ENCODE results near the gene AWAT2.

Gene AWAT2

DNA sequence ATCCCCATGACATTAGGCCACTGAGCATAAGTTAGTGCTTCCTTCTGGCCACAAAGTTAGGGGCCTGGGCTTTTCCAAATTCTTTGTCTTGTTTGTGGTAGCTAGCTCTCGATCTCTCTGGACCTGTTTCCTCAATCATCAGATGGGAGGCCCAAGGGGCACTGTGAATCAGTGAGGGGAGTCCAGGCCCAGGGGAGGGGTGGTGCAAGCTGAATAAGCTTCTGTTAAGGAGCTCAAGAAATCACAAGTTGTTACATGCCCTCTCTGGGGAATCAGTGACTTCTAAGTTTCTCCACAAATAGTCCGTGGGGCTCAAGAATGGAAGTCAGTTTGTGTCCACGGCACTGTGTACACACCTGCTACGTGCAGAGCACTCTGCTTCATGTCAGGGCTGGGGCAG lies 15.1 kb downstream of the AWAT2 start:
- TF ChIP-seq EZH2phosphoT487 (IDR thresholded peaks at IDR 0.05; ENCODE audit: low read depth), result no peak
- TF ChIP-seq, protein P1, sequence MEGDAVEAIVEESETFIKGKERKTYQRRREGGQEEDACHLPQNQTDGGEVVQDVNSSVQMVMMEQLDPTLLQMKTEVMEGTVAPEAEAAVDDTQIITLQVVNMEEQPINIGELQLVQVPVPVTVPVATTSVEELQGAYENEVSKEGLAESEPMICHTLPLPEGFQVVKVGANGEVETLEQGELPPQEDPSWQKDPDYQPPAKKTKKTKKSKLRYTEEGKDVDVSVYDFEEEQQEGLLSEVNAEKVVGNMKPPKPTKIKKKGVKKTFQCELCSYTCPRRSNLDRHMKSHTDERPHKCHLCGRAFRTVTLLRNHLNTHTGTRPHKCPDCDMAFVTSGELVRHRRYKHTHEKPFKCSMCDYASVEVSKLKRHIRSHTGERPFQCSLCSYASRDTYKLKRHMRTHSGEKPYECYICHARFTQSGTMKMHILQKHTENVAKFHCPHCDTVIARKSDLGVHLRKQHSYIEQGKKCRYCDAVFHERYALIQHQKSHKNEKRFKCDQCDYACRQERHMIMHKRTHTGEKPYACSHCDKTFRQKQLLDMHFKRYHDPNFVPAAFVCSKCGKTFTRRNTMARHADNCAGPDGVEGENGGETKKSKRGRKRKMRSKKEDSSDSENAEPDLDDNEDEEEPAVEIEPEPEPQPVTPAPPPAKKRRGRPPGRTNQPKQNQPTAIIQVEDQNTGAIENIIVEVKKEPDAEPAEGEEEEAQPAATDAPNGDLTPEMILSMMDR (IDR thresholded peaks at IDR 0.05; ENCODE audit: low read depth, low read length), result no peak
- H3K27me3 ChIP-seq (ENCODE audit: low read depth, low read length), result no peaks in the 10 kb centered on the region
- no peaks in the 10 kb centered on the region for H3K9me3 ChIP-seq (ENCODE audit: insufficient read depth, low read length)
- no peaks in the 10 kb centered on the region for H4K20me1 ChIP-seq (ENCODE audit: insufficient read depth, low read length)
- H3K36me3 ChIP-seq (replicated peaks; ENCODE audit: low read depth, low read length), result no peaks in the 10 kb centered on the region
- H3K9ac ChIP-seq (ENCODE audit: low read length), result no peak overlapping the region
- H3K79me2 ChIP-seq (ENCODE audit: low read length), result no peaks in the 10 kb centered on the region
- no peak overlapping the region for H3K4me3 ChIP-seq (ENCODE audit: low read length)
- H3K4me2 ChIP-seq (ENCODE audit: low read length), result no peak overlapping the region
- H3K4me1 ChIP-seq (ENCODE audit: low read length), result no peaks in the 10 kb centered on the region
- no peak overlapping the region for H3K27ac ChIP-seq (ENCODE audit: low read length)
- no peak overlapping the region for H2AFZ ChIP-seq (ENCODE audit: low read depth, low read length)

DNA sequence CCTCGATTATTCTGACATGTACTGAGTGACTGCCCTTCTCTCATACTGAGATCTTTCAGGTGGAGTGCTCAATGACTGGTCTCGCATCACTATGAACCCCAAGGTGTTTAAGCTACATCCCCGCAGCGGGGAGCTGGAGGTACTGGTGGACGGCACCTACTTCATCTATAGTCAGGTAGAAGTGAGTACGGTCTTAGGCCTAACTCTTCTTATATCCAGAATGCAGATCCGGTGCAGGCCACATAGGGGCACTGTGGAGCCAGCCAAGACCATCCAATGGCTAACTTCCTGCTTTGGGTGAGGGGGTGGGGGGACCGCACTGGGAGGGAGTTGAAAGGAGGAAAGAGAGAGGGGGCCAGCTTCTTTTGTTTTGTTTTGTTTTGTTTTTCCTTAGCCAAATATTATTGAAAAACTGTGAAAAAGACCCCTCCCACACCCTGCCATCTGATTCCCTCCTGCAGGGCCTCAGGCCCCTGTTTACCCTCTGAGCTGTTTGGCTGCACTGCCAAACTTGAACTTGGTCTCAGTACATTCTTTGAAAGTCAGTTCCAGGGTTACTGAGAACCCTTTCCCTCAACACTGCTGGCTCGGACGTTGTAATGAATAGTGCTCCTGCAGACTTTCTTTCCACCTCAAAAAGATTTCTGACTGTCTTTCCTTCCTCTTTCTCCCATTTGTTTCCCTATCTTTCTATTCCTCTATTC lies 16.2 kb downstream of the AWAT2 start:
- Histone ChIP-seq H3K4me3 (ENCODE audit: low read length) (no peak overlapping the region), H3K27ac (ENCODE audit: low read length) (no peak overlapping the region), H3K9ac (ENCODE audit: low read length) (no peak overlapping the region), H4K20me1 (ENCODE audit: insufficient read depth, low read length) (no peaks in the 10 kb centered on the region), H3K79me2 (ENCODE audit: low read length) (no peaks in the 10 kb centered on the region), H3K4me1 (ENCODE audit: low read length) (no peaks in the 10 kb centered on the region), H3K36me3 (replicated peaks; ENCODE audit: low read depth, low read length) (no peaks in the 10 kb centered on the region), H3K4me2 (ENCODE audit: low read length) (peak overlapping the region; percentile 18; the same call in 1 of the 2 replicates), H3K27me3 (ENCODE audit: low read depth, low read length) (no peaks in the 10 kb centered on the region), H2AFZ (ENCODE audit: low read depth, low read length) (peak overlapping the region; percentile 77; the same call in 1 of the 2 replicates), H3K9me3 (ENCODE audit: insufficient read depth, low read length) (no peaks in the 10 kb centered on the region)
- TF ChIP-seq EZH2phosphoT487 (IDR thresholded peaks at IDR 0.05; ENCODE audit: low read depth), result no peak
- TF ChIP-seq, protein P1 (IDR thresholded peaks at IDR 0.05; ENCODE audit: low read depth, low read length), result peak; percentile 61

DNA sequence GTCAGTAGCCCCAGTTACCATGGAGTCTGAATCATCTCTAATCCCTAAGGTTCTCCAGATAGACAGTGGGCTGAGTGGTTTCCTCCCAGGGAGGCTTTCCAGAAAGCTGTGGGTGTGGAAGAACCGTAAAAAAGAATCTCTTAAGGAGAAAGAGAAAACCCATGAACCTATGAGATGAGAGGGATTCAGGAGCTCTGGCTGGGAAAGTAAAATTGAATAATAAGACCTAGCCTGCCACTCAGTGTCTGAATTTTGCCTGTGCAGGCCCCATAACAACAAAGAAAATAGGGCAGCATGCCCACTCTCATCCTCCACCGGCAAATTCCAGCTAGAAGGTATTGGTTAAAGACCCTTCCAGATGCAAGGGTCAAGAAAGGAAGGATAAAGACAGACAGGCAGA lies 16.9 kb downstream of the AWAT2 start:
- Histone ChIP-seq H3K4me1 (ENCODE audit: low read length) (no peaks in the 10 kb centered on the region), H3K27ac (ENCODE audit: low read length) (no peak overlapping the region)
- TF ChIP-seq, protein P1 (IDR thresholded peaks at IDR 0.05; ENCODE audit: low read depth, low read length), result no peak
- TF ChIP-seq EZH2phosphoT487 (IDR thresholded peaks at IDR 0.05; ENCODE audit: low read depth), result no peak

DNA sequence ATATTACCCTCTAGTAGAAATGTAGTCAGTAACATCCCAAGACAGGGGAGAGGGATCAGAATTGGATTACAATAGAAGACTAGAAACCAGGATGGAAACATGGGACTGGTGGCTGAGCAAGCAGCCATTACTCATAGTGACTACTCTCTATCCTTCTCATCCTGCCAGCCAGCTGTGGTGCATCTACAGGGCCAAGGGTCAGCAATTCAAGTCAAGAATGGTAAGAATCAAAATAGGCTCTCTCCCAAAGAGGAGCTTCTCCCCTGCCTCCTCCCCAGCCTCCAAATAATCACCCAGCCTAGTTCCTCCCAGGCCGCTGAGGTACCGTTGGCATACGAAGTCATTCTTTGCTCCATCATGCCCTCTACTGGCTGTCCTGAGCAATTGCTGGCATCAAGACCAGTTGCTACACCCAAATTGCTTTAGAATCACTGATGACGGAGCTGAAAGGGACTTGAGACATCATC lies 19.4 kb downstream of the AWAT2 start:
- no peaks in the 10 kb centered on the region for H4K20me1 ChIP-seq (ENCODE audit: insufficient read depth, low read length)
- H3K4me2 ChIP-seq (ENCODE audit: low read length), result peak overlapping the region; percentile 27
- no peaks in the 10 kb centered on the region for H3K36me3 ChIP-seq (replicated peaks; ENCODE audit: low read depth, low read length)
- TF ChIP-seq, protein P1 (IDR thresholded peaks at IDR 0.05; ENCODE audit: low read depth, low read length), result peak; percentile 68
- TF ChIP-seq EZH2phosphoT487 (IDR thresholded peaks at IDR 0.05; ENCODE audit: low read depth), result no peak
- H3K27me3 ChIP-seq (ENCODE audit: low read depth, low read length), result no peaks in the 10 kb centered on the region
- 0 out of 2 replicates have a peak overlapping the region, but pooled peaks have one; percentile 79 for H2AFZ ChIP-seq (ENCODE audit: low read depth, low read length)
- H3K4me3 ChIP-seq (ENCODE audit: low read length), result no peak overlapping the region
- no peaks in the 10 kb centered on the region for H3K4me1 ChIP-seq (ENCODE audit: low read length)
- H3K27ac ChIP-seq (ENCODE audit: low read length), result no peak overlapping the region
- no peaks in the 10 kb centered on the region for H3K9me3 ChIP-seq (ENCODE audit: insufficient read depth, low read length)
- H3K9ac ChIP-seq (ENCODE audit: low read length), result no peak overlapping the region
- H3K79me2 ChIP-seq (ENCODE audit: low read length), result no peaks in the 10 kb centered on the region

More for the DNA sequence above, 16.9 kb downstream of the AWAT2 start:
- no peaks in the 10 kb centered on the region for H3K9me3 ChIP-seq (ENCODE audit: insufficient read depth, low read length)
- H2AFZ ChIP-seq (ENCODE audit: low read depth, low read length), result no peak overlapping the region
- H3K9ac ChIP-seq (ENCODE audit: low read length), result no peak overlapping the region
- H3K79me2 ChIP-seq (ENCODE audit: low read length), result no peaks in the 10 kb centered on the region
- no peak overlapping the region for H3K4me3 ChIP-seq (ENCODE audit: low read length)
- H3K4me2 ChIP-seq (ENCODE audit: low read length), result no peak overlapping the region
- H3K36me3 ChIP-seq (replicated peaks; ENCODE audit: low read depth, low read length), result no peaks in the 10 kb centered on the region
- no peaks in the 10 kb centered on the region for H3K27me3 ChIP-seq (ENCODE audit: low read depth, low read length)
- H4K20me1 ChIP-seq (ENCODE audit: insufficient read depth, low read length), result no peaks in the 10 kb centered on the region

Data from OCI-LY3 (cell line).